ENCODE data around the gene OR1D5. TPM values are rescaled to one million over a fixed set of nuclear protein-coding genes. Genes with fewer than 3 reads are reported as not detected.

OR1D5 gene
- total and polyA plus RNA-seq, 4 donors = not detected

GRCh38 chr17:3026125-3026855, 37.1 kb downstream of the OR1D5 start:
- DNase-seq (ENCODE audit: low read depth in 4 of 6, low spot score in 6 of 6) = no peak
- Histone ChIP-seq H3K9me3 (ENCODE audit: control insufficient read depth, insufficient read depth, low read length) (no peaks in the 10 kb centered on the region), H3K4me1 (ENCODE audit: control insufficient read depth, insufficient read depth, low read length) (peaks cover 3% of the 10 kb centered on the region), H3K27me3 (ENCODE audit: control insufficient read depth, insufficient read depth, low read length) (no peaks in the 10 kb centered on the region), H3K27ac (ENCODE audit: low read depth, low read length) (no peak overlapping the region), H3K4me3 (ENCODE audit: low read depth, low read length) (no peak overlapping the region), H3K36me3 (ENCODE audit: control insufficient read depth, insufficient read depth, low read length) (peaks cover 34% of the 10 kb centered on the region)
- WGBS (ENCODE audit: insufficient coverage) = 78% methylated on average over 26 of the region's 26 CpGs

- no peak for DNase-seq (ENCODE audit: low read depth in 4 of 6, low spot score in 6 of 6)
- peaks cover 28% of the 10 kb centered on the region for H3K36me3 ChIP-seq (ENCODE audit: control insufficient read depth, insufficient read depth, low read length)
- H3K4me1 ChIP-seq (ENCODE audit: control insufficient read depth, insufficient read depth, low read length) = peaks cover 3% of the 10 kb centered on the region
- WGBS (ENCODE audit: insufficient coverage) = 96% methylated on average over 5 of the region's 17 CpGs
- no peaks in the 10 kb centered on the region for H3K9me3 ChIP-seq (ENCODE audit: control insufficient read depth, insufficient read depth, low read length)
- no peak overlapping the region for H3K4me3 ChIP-seq (ENCODE audit: low read depth, low read length)
- no peaks in the 10 kb centered on the region for H3K27me3 ChIP-seq (ENCODE audit: control insufficient read depth, insufficient read depth, low read length)
- no peak overlapping the region for H3K27ac ChIP-seq (ENCODE audit: low read depth, low read length)
These were observed 37.8 kb downstream of the OR1D5 start for GRCh38 chr17:3025421-3026124.

DNA sequence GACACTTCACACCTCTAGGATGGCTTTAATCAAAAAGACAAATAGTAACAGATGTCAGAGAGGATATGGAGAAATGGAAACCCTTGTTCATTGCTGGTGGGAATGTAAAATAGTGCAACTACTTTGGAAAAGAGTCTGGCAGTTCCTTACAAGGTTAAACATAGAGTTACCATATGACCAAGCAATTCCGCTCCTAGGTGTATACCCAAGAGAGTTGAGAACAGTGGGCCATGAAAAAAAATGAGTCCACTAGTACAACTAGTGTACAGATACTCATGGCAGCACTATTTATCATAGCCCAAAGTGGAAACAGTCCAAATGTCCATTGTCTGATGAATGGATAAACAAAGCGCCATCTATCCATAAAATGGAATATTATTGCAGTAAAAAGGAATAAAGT, 39.1 kb downstream of the OR1D5 start:
- no CpG with 5 or more reads among the region's 2 CpGs for WGBS (ENCODE audit: insufficient coverage)

DNA sequence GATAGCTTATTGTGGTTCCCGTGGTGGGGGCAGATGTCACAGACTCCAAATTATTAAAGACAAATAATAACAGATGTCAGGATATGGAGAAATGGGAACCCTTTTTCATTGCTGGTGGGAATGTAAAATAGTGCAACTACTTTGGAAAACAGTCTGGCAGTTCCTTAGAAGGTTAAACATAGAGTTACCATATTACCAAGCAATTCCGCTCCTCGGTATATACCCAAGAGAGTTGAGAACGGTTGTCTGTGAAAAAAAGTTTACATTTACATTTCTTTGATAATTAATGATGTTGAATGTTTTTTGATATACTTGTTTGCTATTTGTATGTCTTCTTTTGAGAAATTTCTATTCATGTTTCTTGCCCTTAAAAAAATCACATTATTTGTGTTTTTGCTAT, 41.2 kb downstream of the OR1D5 start:
- Histone ChIP-seq H3K9me3 (ENCODE audit: control insufficient read depth, insufficient read depth, low read length) (no peaks in the 10 kb centered on the region), H3K36me3 (ENCODE audit: control insufficient read depth, insufficient read depth, low read length) (peaks cover 39% of the 10 kb centered on the region), H3K4me1 (ENCODE audit: control insufficient read depth, insufficient read depth, low read length) (peaks cover 3% of the 10 kb centered on the region), H3K27me3 (ENCODE audit: control insufficient read depth, insufficient read depth, low read length) (no peaks in the 10 kb centered on the region), H3K27ac (ENCODE audit: low read depth, low read length) (no peak overlapping the region), H3K4me3 (ENCODE audit: low read depth, low read length) (no peak overlapping the region)
- DNase-seq (ENCODE audit: low read depth in 4 of 6, low spot score in 6 of 6) = no peak
- WGBS (ENCODE audit: insufficient coverage) = no CpG with 5 or more reads among the region's 4 CpGs

More for the DNA sequence above, 39.1 kb downstream of the OR1D5 start:
- no peak overlapping the region for H3K27ac ChIP-seq (ENCODE audit: low read depth, low read length)
- no peak overlapping the region for H3K4me3 ChIP-seq (ENCODE audit: low read depth, low read length)
- no peaks in the 10 kb centered on the region for H3K9me3 ChIP-seq (ENCODE audit: control insufficient read depth, insufficient read depth, low read length)
- H3K4me1 ChIP-seq (ENCODE audit: control insufficient read depth, insufficient read depth, low read length) = peaks cover 3% of the 10 kb centered on the region
- no peak for DNase-seq (ENCODE audit: low read depth in 4 of 6, low spot score in 6 of 6)
- no peaks in the 10 kb centered on the region for H3K27me3 ChIP-seq (ENCODE audit: control insufficient read depth, insufficient read depth, low read length)
- H3K36me3 ChIP-seq (ENCODE audit: control insufficient read depth, insufficient read depth, low read length) = peaks cover 33% of the 10 kb centered on the region

DNA sequence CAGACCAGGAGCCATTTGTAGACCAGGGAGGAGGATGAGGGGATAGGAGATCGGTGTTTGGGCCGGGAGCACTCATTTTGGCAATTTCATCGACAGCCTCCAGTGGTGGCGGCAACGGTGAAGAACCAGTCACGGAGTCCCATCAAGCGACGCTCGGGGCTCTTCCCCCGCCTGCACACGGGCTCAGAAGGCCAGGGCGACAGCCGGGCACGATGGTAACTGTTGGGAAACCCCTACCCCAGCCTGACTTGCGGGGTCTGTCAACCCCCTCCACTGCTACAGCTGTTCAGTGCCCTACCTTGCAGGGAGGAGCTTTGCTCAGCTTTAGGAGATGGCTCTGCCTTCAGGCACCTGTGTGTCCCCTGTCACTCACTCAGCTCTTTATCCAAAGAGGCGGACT, 43.0 kb downstream of the OR1D5 start:
- DNase-seq (ENCODE audit: low read depth in 4 of 6, low spot score in 6 of 6) = no peak
- no peak overlapping the region for H3K27ac ChIP-seq (ENCODE audit: low read depth, low read length)
- no peaks in the 10 kb centered on the region for H3K4me1 ChIP-seq (ENCODE audit: control insufficient read depth, insufficient read depth, low read length)
- no peaks in the 10 kb centered on the region for H3K9me3 ChIP-seq (ENCODE audit: control insufficient read depth, insufficient read depth, low read length)
- no peaks in the 10 kb centered on the region for H3K27me3 ChIP-seq (ENCODE audit: control insufficient read depth, insufficient read depth, low read length)
- H3K4me3 ChIP-seq (ENCODE audit: low read depth, low read length) = no peak overlapping the region
- WGBS (ENCODE audit: insufficient coverage) = 97% methylated on average over 15 of the region's 16 CpGs
- H3K36me3 ChIP-seq (ENCODE audit: control insufficient read depth, insufficient read depth, low read length) = peaks cover 23% of the 10 kb centered on the region

DNA sequence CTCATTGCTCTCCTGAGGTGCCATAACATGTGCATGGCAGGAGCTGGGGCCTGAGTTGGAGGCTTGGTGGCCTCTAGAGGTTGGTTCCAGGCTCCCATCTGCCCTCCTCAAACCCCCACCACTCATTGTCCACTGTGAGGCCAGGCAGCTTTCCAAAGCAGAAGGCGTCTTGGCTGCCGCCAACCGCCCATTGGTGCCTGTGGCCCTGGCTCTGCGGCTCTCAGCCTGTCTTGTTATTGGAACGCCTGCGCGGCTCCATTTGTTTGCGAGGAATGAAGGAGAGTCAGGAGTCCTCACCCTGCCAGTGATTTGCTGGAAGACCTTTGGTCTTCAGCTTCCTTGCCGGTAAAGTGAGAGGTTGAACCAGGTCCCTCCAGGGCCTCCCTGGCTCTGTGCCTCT, 43.6 kb downstream of the OR1D5 start:
- no peaks in the 10 kb centered on the region for H3K9me3 ChIP-seq (ENCODE audit: control insufficient read depth, insufficient read depth, low read length)
- H3K4me1 ChIP-seq (ENCODE audit: control insufficient read depth, insufficient read depth, low read length) = no peaks in the 10 kb centered on the region
- DNase-seq (ENCODE audit: low read depth in 4 of 6, low spot score in 6 of 6) = no peak
- 86% methylated on average over 8 of the region's 9 CpGs for WGBS (ENCODE audit: insufficient coverage)
- H3K27ac ChIP-seq (ENCODE audit: low read depth, low read length) = no peak overlapping the region
- H3K27me3 ChIP-seq (ENCODE audit: control insufficient read depth, insufficient read depth, low read length) = no peaks in the 10 kb centered on the region
- H3K4me3 ChIP-seq (ENCODE audit: low read depth, low read length) = no peak overlapping the region
- H3K36me3 ChIP-seq (ENCODE audit: control insufficient read depth, insufficient read depth, low read length) = peaks cover 23% of the 10 kb centered on the region

- no peaks in the 10 kb centered on the region for H3K9me3 ChIP-seq (ENCODE audit: control insufficient read depth, insufficient read depth, low read length)
- H3K36me3 ChIP-seq (ENCODE audit: control insufficient read depth, insufficient read depth, low read length) = peaks cover 23% of the 10 kb centered on the region
- peaks cover under 1% of the 10 kb centered on the region for H3K4me1 ChIP-seq (ENCODE audit: control insufficient read depth, insufficient read depth, low read length)
- no peak for DNase-seq (ENCODE audit: low read depth in 4 of 6, low spot score in 6 of 6)
- H3K27me3 ChIP-seq (ENCODE audit: control insufficient read depth, insufficient read depth, low read length) = no peaks in the 10 kb centered on the region
- no peak overlapping the region for H3K27ac ChIP-seq (ENCODE audit: low read depth, low read length)
- no peak overlapping the region for H3K4me3 ChIP-seq (ENCODE audit: low read depth, low read length)
- 88% methylated on average over 12 of the region's 15 CpGs for WGBS (ENCODE audit: insufficient coverage)
These were observed 45.5 kb downstream of the OR1D5 start for GRCh38 chr17:3017936-3018335.

DNA sequence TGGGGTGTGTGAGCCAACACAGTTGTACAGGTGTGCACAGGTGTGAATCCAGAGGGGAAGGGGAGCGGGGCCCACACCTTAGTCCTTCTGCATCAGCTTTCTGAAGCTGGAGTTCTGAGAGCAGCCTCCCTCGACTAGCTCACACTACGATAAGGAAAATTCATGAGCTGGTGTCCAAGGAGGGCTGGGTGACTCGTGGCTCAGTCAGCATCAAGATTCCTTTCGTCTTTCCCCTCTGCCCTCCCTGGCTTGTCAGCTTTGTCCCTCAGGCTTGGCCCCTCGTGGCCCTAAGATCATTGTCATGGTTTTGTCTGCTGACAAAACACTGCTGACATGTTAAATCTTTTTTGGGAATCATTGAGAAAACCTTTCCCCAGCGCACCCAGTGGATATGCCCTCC, 47.5 kb downstream of the OR1D5 start:
- no peak for DNase-seq (ENCODE audit: low read depth in 4 of 6, low spot score in 6 of 6)

GRCh38 chr17:3012926-3013581, 50.4 kb downstream of the OR1D5 start:
- DNase-seq (ENCODE audit: low read depth in 4 of 6, low spot score in 6 of 6) = peak in 4 of 6 donors; percentile 35 to 76 (median 61)
- no peaks in the 10 kb centered on the region for H3K27me3 ChIP-seq (ENCODE audit: control insufficient read depth, insufficient read depth, low read length)
- H3K27ac ChIP-seq (ENCODE audit: low read depth, low read length) = no peak overlapping the region
- peaks cover 4% of the 10 kb centered on the region for H3K4me1 ChIP-seq (ENCODE audit: control insufficient read depth, insufficient read depth, low read length)
- 46% methylated on average over 18 of the region's 21 CpGs for WGBS (ENCODE audit: insufficient coverage)
- H3K4me3 ChIP-seq (ENCODE audit: low read depth, low read length) = no peak overlapping the region
- no peaks in the 10 kb centered on the region for H3K9me3 ChIP-seq (ENCODE audit: control insufficient read depth, insufficient read depth, low read length)
- peaks cover 22% of the 10 kb centered on the region for H3K36me3 ChIP-seq (ENCODE audit: control insufficient read depth, insufficient read depth, low read length)

More for the DNA sequence above, 47.5 kb downstream of the OR1D5 start:
- Histone ChIP-seq H3K4me1 (ENCODE audit: control insufficient read depth, insufficient read depth, low read length) (peaks cover 4% of the 10 kb centered on the region), H3K27ac (ENCODE audit: low read depth, low read length) (no peak overlapping the region), H3K4me3 (ENCODE audit: low read depth, low read length) (no peak overlapping the region), H3K36me3 (ENCODE audit: control insufficient read depth, insufficient read depth, low read length) (peaks cover 26% of the 10 kb centered on the region), H3K27me3 (ENCODE audit: control insufficient read depth, insufficient read depth, low read length) (no peaks in the 10 kb centered on the region), H3K9me3 (ENCODE audit: control insufficient read depth, insufficient read depth, low read length) (no peaks in the 10 kb centered on the region)
- WGBS (ENCODE audit: insufficient coverage) = 68% methylated on average over 7 of the region's 7 CpGs

Measured in spinal cord (tissue), 10 donors.